HG03280 (cell line): ENCODE results near the gene CHDH.

Experiments
- ATAC-seq: cut with Tn5 transposase; IDR thresholded peaks from one replicate; pipeline ENCODE4 v1.9.1; 2021; ENCODE audit warnings: mild to moderate bottlenecking, moderate library complexity; ENCODE audit not compliant: unreplicated experiment

CHDH gene

DNA sequence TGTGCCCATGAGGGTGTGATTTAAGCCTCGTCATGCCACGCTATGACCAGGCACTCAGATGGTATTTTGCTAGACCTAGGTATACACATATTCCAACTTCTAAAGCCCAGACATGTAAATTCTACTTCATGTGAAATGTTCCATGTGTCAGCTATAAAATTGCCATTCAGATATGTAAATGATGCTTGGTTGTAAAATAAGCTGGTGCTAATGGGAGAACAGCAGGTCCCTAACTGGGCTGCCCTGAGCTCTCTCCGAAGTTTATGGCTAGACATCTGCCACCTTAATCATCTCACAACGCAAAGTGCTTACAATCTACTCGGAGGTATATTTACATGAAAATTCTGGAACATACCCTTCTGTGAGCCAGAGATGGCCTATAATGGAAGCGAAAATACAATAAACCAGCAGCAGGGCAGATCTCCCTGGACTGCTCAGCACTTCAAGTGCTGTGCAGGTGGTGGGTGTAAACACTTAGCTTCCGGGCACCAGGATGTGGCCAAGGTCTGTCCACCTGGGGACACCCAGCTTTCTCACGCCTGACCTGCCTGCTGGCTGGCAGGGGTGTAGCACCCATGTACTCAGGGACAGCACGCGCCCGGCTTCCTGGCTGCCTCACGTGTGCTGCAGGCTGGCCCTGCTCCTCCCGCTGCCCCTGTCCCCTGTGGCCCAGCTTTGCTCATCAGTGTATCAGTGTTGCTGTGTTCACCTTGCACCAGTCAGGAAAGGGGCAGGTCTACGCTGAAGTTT, 82.0 kb downstream of the CHDH start:
- no peak for ATAC-seq

DNA sequence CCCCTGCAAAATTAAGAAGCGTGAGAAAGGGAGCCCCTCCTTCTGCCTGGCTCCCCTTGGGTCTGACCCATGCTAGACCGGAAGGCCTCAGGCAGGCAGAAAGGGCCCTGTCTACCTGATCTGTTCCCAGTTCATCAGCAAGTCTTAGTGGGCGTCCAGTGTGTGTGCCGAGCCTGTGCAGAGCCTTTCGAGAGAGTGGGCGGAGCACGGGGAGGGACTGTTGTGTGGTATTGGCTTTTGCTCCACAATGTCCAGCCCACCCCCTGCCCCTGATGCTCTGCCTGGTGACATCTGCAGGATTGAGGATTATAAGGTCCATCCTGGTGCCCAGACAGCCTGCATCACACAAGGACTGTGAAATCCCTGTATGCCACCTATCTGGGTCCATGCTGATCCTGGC, 82.9 kb downstream of the CHDH start:
- no peak for ATAC-seq
